UCSD-AML1 (cell line): ENCODE data around the gene SLX9.

ENCODE experiments used
- DNase-seq: peaks from one replicate; lab custom pipeline; 2025; ENCODE audit not compliant: unreplicated experiment; lab: John Stamatoyannopoulos, UW

The SLX9 gene

GRCh38 chr21:44939532-44940115 lies at the start of gene SLX9:
Gene SLX9 (plus strand): TSS chr21:44940029. CDS start chr21:44940058, 29 bp downstream.
- peak; percentile 86 for DNase-seq

- no peak for DNase-seq
Observed at GRCh38 chr21:44890338-44890931, 49.4 kb upstream of the SLX9 start.

GRCh38 chr21:44890961-44891541 lies 48.8 kb upstream of the SLX9 start:
- DNase-seq, result no peak

GRCh38 chr21:44891631-44892031 lies 48.2 kb upstream of the SLX9 start:
- no peak for DNase-seq

- no peak for DNase-seq
Observed at GRCh38 chr21:44892095-44892494, 47.7 kb upstream of the SLX9 start.

GRCh38 chr21:44892536-44893277 lies 47.1 kb upstream of the SLX9 start:
- peak; percentile 77 for DNase-seq

GRCh38 chr21:44893278-44893556 lies 46.6 kb upstream of the SLX9 start:
- DNase-seq, result no peak

GRCh38 chr21:44893948-44894656 lies 45.7 kb upstream of the SLX9 start:
- no peak for DNase-seq

- no peak for DNase-seq
Observed at GRCh38 chr21:44894687-44895302, 45.0 kb upstream of the SLX9 start.

GRCh38 chr21:44895859-44896258 lies 44.0 kb upstream of the SLX9 start:
- DNase-seq, result no peak

GRCh38 chr21:44896561-44897286 lies 43.1 kb upstream of the SLX9 start:
- no peak for DNase-seq

- DNase-seq, result peak; percentile 43
Observed at GRCh38 chr21:44897326-44898010, 42.4 kb upstream of the SLX9 start.

GRCh38 chr21:44898011-44898488 lies 41.8 kb upstream of the SLX9 start:
- no peak for DNase-seq

GRCh38 chr21:44898851-44899767 lies 40.7 kb upstream of the SLX9 start:
- DNase-seq, result no peak

- DNase-seq, result no peak
Observed at GRCh38 chr21:44899768-44900558, 39.9 kb upstream of the SLX9 start.

- no peak for DNase-seq
Observed at GRCh38 chr21:44900559-44901251, 39.1 kb upstream of the SLX9 start.

- no peak for DNase-seq
Observed at GRCh38 chr21:44901391-44902074, 38.3 kb upstream of the SLX9 start.
